Small intestine (tissue), 7 donors: ENCODE results near the gene PRTFDC1. TPM values are rescaled to one million over a fixed set of nuclear protein-coding genes. Genes with fewer than 3 reads are reported as not detected.

Experiments used
- DNase-seq, 2 donors: peaks; one replicate each; pipeline versions ENCODE4 v3.0.0 to v3.0.0-alpha.2; 2013
- FAIRE-seq: peaks from 2 replicates; lab custom pipeline; 2012; peaks lifted over from hg19 to GRCh38; lab: Jason Lieb, UNC
- H3K27ac ChIP-seq, 3 donors: one replicate each; pipeline ENCODE4 v1.5.1; 2013; ENCODE audit warnings: low read length in 2 of 3, mild to moderate bottlenecking in 2 of 3, control low read depth in 1 of 3, inconsistent platforms in 1 of 3, low read depth in 1 of 3, moderate library complexity in 1 of 3
- H3K27me3 ChIP-seq, 3 donors: one replicate each; pipeline ENCODE4 v1.6.1; 2013; ENCODE audit warnings: low read length in 3 of 3, inconsistent platforms in 1 of 3; ENCODE audit not compliant: control insufficient read depth in 3 of 3, insufficient read depth in 3 of 3
- H3K36me3 ChIP-seq, 3 donors: one replicate each; pipeline ENCODE4 v1.6.1; 2013; ENCODE audit warnings: low read length in 3 of 3, inconsistent platforms in 1 of 3, low read depth in 1 of 3, mild to moderate bottlenecking in 1 of 3, moderate library complexity in 1 of 3; ENCODE audit not compliant: control insufficient read depth in 3 of 3, insufficient read depth in 2 of 3
- H3K4me1 ChIP-seq, 3 donors: one replicate each; pipeline ENCODE4 v1.6.1; 2013; ENCODE audit warnings: low read length in 2 of 3, inconsistent platforms in 1 of 3, low read depth in 1 of 3, mild to moderate bottlenecking in 1 of 3, moderate library complexity in 1 of 3; ENCODE audit not compliant: control insufficient read depth in 3 of 3, insufficient read depth in 2 of 3
- H3K4me3 ChIP-seq, 3 donors: one replicate each; pipeline ENCODE4 v1.5.1; 2013; ENCODE audit warnings: low read length in 3 of 3, control low read depth in 1 of 3, inconsistent platforms in 1 of 3, low read depth in 1 of 3, mild to moderate bottlenecking in 1 of 3, moderate library complexity in 1 of 3
- H3K9me3 ChIP-seq, 2 donors: one replicate each; pipeline ENCODE4 v1.6.1; 2013; ENCODE audit warnings: low read depth in 1 of 2, low read length in 1 of 2; ENCODE audit not compliant: control insufficient read depth in 2 of 2, insufficient read depth in 1 of 2
- WGBS, 3 donors: extraction: QIAGEN DNeasy Blood & Tissue Kit; methylation state at CpG; one replicate each; pipeline ENCODE4 v1.1.7; 2013; 5-methylcytosine and 5-hydroxymethylcytosine counted together
- polyA plus RNA-seq, 4 donors: library from polyadenylated mRNA; stranded (reverse) in 3 of 4; unstranded in 1 of 4; fragments of 200-250 nt in 3 of 4; fragments of 120-200 nt in 1 of 4; gene quantifications; one replicate each; pipeline versions ENCODE4 v1.2.1 to v1.2.3, GENCODE V29; 2013
- donor health status: healthy with polysubstance abuse.
- donor health status: control.
- donor health status: control.
- donor health status: Bipolar disorder and iron deficiency.
- donor health status: healthy.

The PRTFDC1 gene
- polyA plus RNA-seq, 4 donors = 9.7 to 28.1 (median 12.9) TPM

- WGBS, 3 donors = 69 to 86% (median 85%) methylated on average over 12 of the region's 12 CpGs
- Histone ChIP-seq H3K4me3 (no peak overlapping the region), H3K4me1 (peaks cover 0 to 8% (median 0%) of the 10 kb centered on the region in 3 donors), H3K27ac (no peak overlapping the region), H3K27me3 (no peaks in the 10 kb centered on the region), H3K36me3 (peaks cover 0 to 2% (median 0%) of the 10 kb centered on the region in 3 donors), H3K9me3 (no peaks in the 10 kb centered on the region)
- DNase-seq = no peak
- FAIRE-seq = no peak
Measured at GRCh38 chr10:24988831-24989640, 36.6 kb upstream of the PRTFDC1 start.

GRCh38 chr10:24984906-24985305, 32.5 kb upstream of the PRTFDC1 start:
- Histone ChIP-seq H3K36me3 (peaks cover 0 to 2% (median 0%) of the 10 kb centered on the region in 3 donors), H3K4me1 (no peaks in the 10 kb centered on the region), H3K4me3 (no peak overlapping the region), H3K27ac (no peak overlapping the region), H3K27me3 (no peaks in the 10 kb centered on the region), H3K9me3 (no peaks in the 10 kb centered on the region)
- DNase-seq (no peak), FAIRE-seq (no peak)
- 50 to 85% (median 64%) methylated on average over 3 of the region's 3 CpGs for WGBS, 3 donors

GRCh38 chr10:24983946-24984345, 31.5 kb upstream of the PRTFDC1 start:
- no peak overlapping the region for H3K4me3 ChIP-seq
- H3K36me3 ChIP-seq = peaks cover 0 to 2% (median 0%) of the 10 kb centered on the region in 3 donors
- 86 to 92% (median 90%) methylated on average over 3 of the region's 3 CpGs for WGBS, 3 donors
- H3K27ac ChIP-seq = no peak overlapping the region
- DNase-seq (no peak), FAIRE-seq (no peak)
- no peaks in the 10 kb centered on the region for H3K4me1 ChIP-seq
- H3K9me3 ChIP-seq = no peaks in the 10 kb centered on the region
- H3K27me3 ChIP-seq = no peaks in the 10 kb centered on the region

- FAIRE-seq (no peak), DNase-seq (no peak)
- Histone ChIP-seq H3K4me3 (no peak overlapping the region), H3K36me3 (peaks cover 0 to 2% (median 0%) of the 10 kb centered on the region in 3 donors), H3K27ac (no peak overlapping the region), H3K4me1 (no peaks in the 10 kb centered on the region), H3K9me3 (no peaks in the 10 kb centered on the region), H3K27me3 (no peaks in the 10 kb centered on the region)
- 94 to 99% (median 97%) methylated on average over 4 of the region's 4 CpGs for WGBS, 3 donors
Measured at GRCh38 chr10:24983130-24983529, 30.7 kb upstream of the PRTFDC1 start.

GRCh38 chr10:24982319-24983112, 30.1 kb upstream of the PRTFDC1 start:
- H3K27ac ChIP-seq = no peak overlapping the region
- H3K9me3 ChIP-seq = no peaks in the 10 kb centered on the region
- FAIRE-seq (no peak), DNase-seq (no peak)
- 89 to 94% (median 93%) methylated on average over 1 of the region's 1 CpG for WGBS, 3 donors
- no peak overlapping the region for H3K4me3 ChIP-seq
- no peaks in the 10 kb centered on the region for H3K27me3 ChIP-seq
- H3K4me1 ChIP-seq = no peaks in the 10 kb centered on the region
- peaks cover 0 to 2% (median 0%) of the 10 kb centered on the region in 3 donors for H3K36me3 ChIP-seq

- no peaks in the 10 kb centered on the region for H3K9me3 ChIP-seq
- no peak overlapping the region for H3K27ac ChIP-seq
- DNase-seq (no peak), FAIRE-seq (no peak)
- no peak overlapping the region for H3K4me3 ChIP-seq
- H3K36me3 ChIP-seq = no peaks in the 10 kb centered on the region
- 95 to 99% (median 98%) methylated on average over 5 of the region's 5 CpGs for whole genome bisulfite sequencing, 3 donors
- no peaks in the 10 kb centered on the region for H3K4me1 ChIP-seq
- no peaks in the 10 kb centered on the region for H3K27me3 ChIP-seq
Measured at GRCh38 chr10:24981161-24981710, 28.8 kb upstream of the PRTFDC1 start.

GRCh38 chr10:24979685-24980084, 27.3 kb upstream of the PRTFDC1 start:
- Histone ChIP-seq H3K27ac (no peak overlapping the region), H3K4me3 (no peak overlapping the region), H3K36me3 (no peaks in the 10 kb centered on the region), H3K9me3 (no peaks in the 10 kb centered on the region), H3K27me3 (no peaks in the 10 kb centered on the region), H3K4me1 (no peaks in the 10 kb centered on the region)
- WGBS, 3 donors = 94 to 98% (median 94%) methylated on average over 4 of the region's 4 CpGs
- DNase-seq = no peak
- no peak for FAIRE-seq

- Histone ChIP-seq H3K27ac (peak overlapping the region in 1 of 3 donors; percentile 61), H3K27me3 (no peaks in the 10 kb centered on the region), H3K36me3 (no peaks in the 10 kb centered on the region), H3K4me1 (no peaks in the 10 kb centered on the region), H3K9me3 (no peaks in the 10 kb centered on the region), H3K4me3 (no peak overlapping the region)
- FAIRE-seq (no peak), DNase-seq (peak; percentile 4 to 73)
- WGBS, 3 donors = 7 to 36% (median 21%) methylated on average over 2 of the region's 2 CpGs
Measured at GRCh38 chr10:24974976-24975375, 22.6 kb upstream of the PRTFDC1 start.
